MM.1S (cell line): ENCODE results near the gene CEACAM18.

Experiments used
- DNase-seq: peaks from one replicate; pipeline ENCODE4 v3.0.0-alpha.2; 2015
- H2AFZ ChIP-seq: fragments of 300-600 bp; sonication (generic); 2 replicates; pipeline ENCODE4 v1.6.0; 2016; ENCODE audit warnings: antibody characterized with exemption, low read length
- H3F3A ChIP-seq: fragments of 300-600 bp; sonication (generic); 2 replicates; pipeline ENCODE4 v1.6.1; 2016; ENCODE audit warnings: mild to moderate bottlenecking, antibody characterized with exemption, low read length, moderate library complexity, mixed read lengths; ENCODE audit not compliant: insufficient read depth
- H3K27ac ChIP-seq: fragments of 300-600 bp; sonication (generic); 2 replicates; pipeline ENCODE4 v1.5.1; 2016; ENCODE audit warnings: mild to moderate bottlenecking, low read length
- H3K27me3 ChIP-seq: fragments of 300-600 bp; sonication (generic); replicated peaks from 2 replicates; pipeline ENCODE4 v1.6.0; 2016; ENCODE audit warnings: low read length; ENCODE audit not compliant: insufficient read depth
- H3K36me3 ChIP-seq: fragments of 300-600 bp; sonication (generic); replicated peaks from 2 replicates; pipeline ENCODE4 v1.6.1; 2016; ENCODE audit warnings: mild to moderate bottlenecking, low read length, mixed read lengths; ENCODE audit not compliant: insufficient read depth
- H3K4me1 ChIP-seq: fragments of 300-600 bp; sonication (generic); 2 replicates; pipeline ENCODE4 v1.6.1; 2016; ENCODE audit warnings: low read length, mixed read lengths
- H3K4me2 ChIP-seq: fragments of 300-600 bp; sonication (generic); 2 replicates; pipeline ENCODE4 v1.6.0; 2016; ENCODE audit warnings: low read depth, low read length
- H3K4me3 ChIP-seq: fragments of 300-600 bp; sonication (generic); 2 replicates; pipeline ENCODE4 v1.5.1; 2016; ENCODE audit warnings: low read length, mixed read lengths
- H3K79me2 ChIP-seq: fragments of 300-600 bp; sonication (generic); 2 replicates; pipeline ENCODE4 v1.6.1; 2016; ENCODE audit warnings: mixed run types, low read length, mixed read lengths
- H3K9ac ChIP-seq: fragments of 300-600 bp; sonication (generic); 2 replicates; pipeline ENCODE4 v1.6.1; 2016; ENCODE audit warnings: low read length, mixed read lengths
- H3K9me2 ChIP-seq: fragments of 300-600 bp; sonication (generic); replicated peaks from 2 replicates; pipeline ENCODE4 v1.6.1; 2016; ENCODE audit warnings: mild to moderate bottlenecking, low read length, mixed read lengths; ENCODE audit not compliant: insufficient read depth
- H3K9me3 ChIP-seq: fragments of 300-600 bp; sonication (generic); replicated peaks from 2 replicates; pipeline ENCODE4 v1.6.1; 2016; ENCODE audit warnings: mild to moderate bottlenecking, low read length, mixed read lengths; ENCODE audit not compliant: insufficient read depth
- H4K20me1 ChIP-seq: fragments of 300-600 bp; sonication (generic); 2 replicates; pipeline ENCODE4 v1.6.1; 2016; ENCODE audit warnings: mild to moderate bottlenecking, low read length, moderate library complexity, mixed read lengths; ENCODE audit not compliant: insufficient read depth
- EZH2 ChIP-seq: fragments of 300-600 bp; sonication (generic); optimal IDR thresholded peaks from 2 replicates; pipeline ENCODE3; 2017; ENCODE audit warnings: low read depth, mild to moderate bottlenecking, antibody characterized with exemption, low read length, mixed read lengths
- EZH2phosphoT487 ChIP-seq: fragments of 300-600 bp; sonication (generic); IDR thresholded peaks from 2 replicates; pipeline ENCODE4 v1.6.1; 2018; ENCODE audit warnings: antibody characterized with exemption, low read length
- TF ChIP-seq, protein P1 (sequence below): fragments of 300-600 bp; sonication (generic); IDR thresholded peaks from 2 replicates; pipeline ENCODE4 v1.5.1; 2016; ENCODE audit warnings: antibody characterized with exemption, low read length, mixed read lengths

Gene CEACAM18

DNA sequence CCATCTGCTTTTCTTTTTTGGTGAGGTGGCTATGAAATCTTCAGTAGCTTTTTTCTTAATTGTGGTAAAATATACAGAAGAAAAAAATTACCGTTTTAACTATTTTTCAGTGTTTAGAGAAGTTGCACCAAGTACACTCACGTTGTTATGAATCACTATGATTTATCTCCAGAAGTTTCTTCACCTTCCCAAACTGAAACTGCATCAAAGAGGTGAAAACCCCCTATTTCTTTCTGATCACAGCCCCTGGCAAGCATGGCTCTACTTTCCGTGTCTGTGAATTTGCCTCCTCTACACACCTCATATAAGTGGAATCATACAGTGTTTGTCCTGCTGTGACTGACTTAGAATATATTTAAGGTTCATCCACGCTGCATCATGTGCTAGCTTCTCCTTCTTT lies 45.3 kb upstream of the CEACAM18 start:
- no peak for DNase-seq

GRCh38 chr19:51434456-51434855 lies 43.9 kb upstream of the CEACAM18 start:
- no peaks in the 10 kb centered on the region for H3K79me2 ChIP-seq
- TF ChIP-seq EZH2phosphoT487 (no peak), EZH2 (no peak)
- TF ChIP-seq, protein P1, sequence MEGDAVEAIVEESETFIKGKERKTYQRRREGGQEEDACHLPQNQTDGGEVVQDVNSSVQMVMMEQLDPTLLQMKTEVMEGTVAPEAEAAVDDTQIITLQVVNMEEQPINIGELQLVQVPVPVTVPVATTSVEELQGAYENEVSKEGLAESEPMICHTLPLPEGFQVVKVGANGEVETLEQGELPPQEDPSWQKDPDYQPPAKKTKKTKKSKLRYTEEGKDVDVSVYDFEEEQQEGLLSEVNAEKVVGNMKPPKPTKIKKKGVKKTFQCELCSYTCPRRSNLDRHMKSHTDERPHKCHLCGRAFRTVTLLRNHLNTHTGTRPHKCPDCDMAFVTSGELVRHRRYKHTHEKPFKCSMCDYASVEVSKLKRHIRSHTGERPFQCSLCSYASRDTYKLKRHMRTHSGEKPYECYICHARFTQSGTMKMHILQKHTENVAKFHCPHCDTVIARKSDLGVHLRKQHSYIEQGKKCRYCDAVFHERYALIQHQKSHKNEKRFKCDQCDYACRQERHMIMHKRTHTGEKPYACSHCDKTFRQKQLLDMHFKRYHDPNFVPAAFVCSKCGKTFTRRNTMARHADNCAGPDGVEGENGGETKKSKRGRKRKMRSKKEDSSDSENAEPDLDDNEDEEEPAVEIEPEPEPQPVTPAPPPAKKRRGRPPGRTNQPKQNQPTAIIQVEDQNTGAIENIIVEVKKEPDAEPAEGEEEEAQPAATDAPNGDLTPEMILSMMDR, result no peak
- no peaks in the 10 kb centered on the region for H3F3A ChIP-seq
- H3K4me1 ChIP-seq, result no peaks in the 10 kb centered on the region
- no peaks in the 10 kb centered on the region for H3K9me3 ChIP-seq
- H4K20me1 ChIP-seq, result no peaks in the 10 kb centered on the region
- no peak for DNase-seq
- no peak overlapping the region for H3K27ac ChIP-seq
- no peaks in the 10 kb centered on the region for H3K27me3 ChIP-seq
- no peak overlapping the region for H3K4me3 ChIP-seq
- no peaks in the 10 kb centered on the region for H3K9me2 ChIP-seq
- no peak overlapping the region for H3K9ac ChIP-seq
- H3K36me3 ChIP-seq, result no peaks in the 10 kb centered on the region
- no peak overlapping the region for H2AFZ ChIP-seq
- no peak overlapping the region for H3K4me2 ChIP-seq

More for the DNA sequence above, 45.3 kb upstream of the CEACAM18 start:
- Histone ChIP-seq H3K4me1 (no peaks in the 10 kb centered on the region), H3K9me3 (no peaks in the 10 kb centered on the region), H3K27me3 (no peaks in the 10 kb centered on the region), H3K9me2 (no peaks in the 10 kb centered on the region), H3K27ac (no peak overlapping the region), H3K4me2 (no peak overlapping the region), H2AFZ (no peak overlapping the region), H4K20me1 (no peaks in the 10 kb centered on the region), H3K4me3 (no peak overlapping the region), H3K9ac (no peak overlapping the region), H3K79me2 (no peaks in the 10 kb centered on the region), H3K36me3 (no peaks in the 10 kb centered on the region), H3F3A (no peaks in the 10 kb centered on the region)
- TF ChIP-seq EZH2phosphoT487 (no peak), EZH2 (no peak)
- TF ChIP-seq, protein P1, result no peak

GRCh38 chr19:51439021-51439465 lies 39.3 kb upstream of the CEACAM18 start:
- Histone ChIP-seq H3K36me3 (no peaks in the 10 kb centered on the region), H3K4me1 (no peaks in the 10 kb centered on the region), H3K27me3 (no peaks in the 10 kb centered on the region), H3K27ac (no peak overlapping the region), H3F3A (no peaks in the 10 kb centered on the region), H3K4me2 (no peak overlapping the region), H3K9me3 (no peaks in the 10 kb centered on the region), H4K20me1 (no peaks in the 10 kb centered on the region), H3K79me2 (no peaks in the 10 kb centered on the region), H3K4me3 (no peak overlapping the region), H2AFZ (no peak overlapping the region), H3K9me2 (no peaks in the 10 kb centered on the region), H3K9ac (no peak overlapping the region)
- no peak for TF ChIP-seq EZH2phosphoT487
- TF ChIP-seq, protein P1, result no peak
- no peak for DNase-seq

DNA sequence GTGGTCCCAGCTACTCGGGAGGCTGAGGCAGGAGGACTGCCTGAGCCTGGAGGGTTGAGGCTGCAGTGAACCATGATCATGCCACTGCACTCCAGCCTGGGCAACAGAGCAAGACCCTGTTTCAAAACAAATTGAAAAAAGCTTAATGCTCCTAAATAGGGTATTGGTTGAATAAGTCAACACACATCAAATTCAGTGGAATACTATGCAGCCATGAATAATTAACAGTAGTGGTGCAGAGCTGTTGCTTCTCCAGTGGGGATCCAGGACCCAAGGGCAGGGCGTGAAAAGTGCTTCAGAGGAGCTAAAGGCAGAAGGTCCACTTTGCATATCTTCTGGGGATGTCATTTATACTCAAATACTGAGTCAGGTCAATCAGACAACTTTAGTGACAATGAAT lies 38.3 kb upstream of the CEACAM18 start:
- Histone ChIP-seq H3K9ac (no peak overlapping the region), H3K4me2 (no peak overlapping the region), H3K27ac (no peak overlapping the region), H4K20me1 (no peaks in the 10 kb centered on the region), H3K4me3 (no peak overlapping the region), H2AFZ (no peak overlapping the region), H3K9me3 (no peaks in the 10 kb centered on the region), H3K27me3 (no peaks in the 10 kb centered on the region), H3K4me1 (no peaks in the 10 kb centered on the region), H3K79me2 (no peaks in the 10 kb centered on the region), H3K9me2 (no peaks in the 10 kb centered on the region), H3F3A (no peaks in the 10 kb centered on the region), H3K36me3 (no peaks in the 10 kb centered on the region)
- TF ChIP-seq EZH2, result no peak
- no peak for TF ChIP-seq EZH2phosphoT487
- DNase-seq, result no peak
